ENCODE measurements around the gene MFGE8.
"Not testable (repeated sequence)": the region's sequence is repeated elsewhere in the genome, so short reads cannot be mapped to it uniquely, and the experiment has no call there.

Gene MFGE8

GRCh38 chr15:88932271-88932874 is 19.2 kb upstream of the MFGE8 start:
- ATAC-seq: no peak
- TF ChIP-seq CSRNP3 (CRISPR knock-in tag; IDR thresholded peaks at IDR 0.05) (no peak), ZNF8 (CRISPR knock-in tag; IDR thresholded peaks at IDR 0.05) (no peak), TCF4 (CRISPR knock-in tag; IDR thresholded peaks at IDR 0.05; ENCODE audit: borderline replicate concordance) (no peak), ARNTL (CRISPR knock-in tag; IDR thresholded peaks at IDR 0.05; ENCODE audit: borderline replicate concordance, low read depth) (no peak), OSR1 (CRISPR knock-in tag; IDR thresholded peaks at IDR 0.05) (no peak), ZFP30 (CRISPR knock-in tag; IDR thresholded peaks at IDR 0.05) (no peak)

GRCh38 chr15:88930579-88930978 is 17.4 kb upstream of the MFGE8 start:
- ATAC-seq: no peak

GRCh38 chr15:88929358-88930098 is 16.3 kb upstream of the MFGE8 start:
- not testable (repeated sequence) for ATAC-seq

More at GRCh38 chr15:88930579-88930978, 17.4 kb upstream of the MFGE8 start:
- TF ChIP-seq ARNTL (CRISPR knock-in tag; IDR thresholded peaks at IDR 0.05; ENCODE audit: borderline replicate concordance, low read depth): no peak
- TF ChIP-seq TCF4 (CRISPR knock-in tag; IDR thresholded peaks at IDR 0.05; ENCODE audit: borderline replicate concordance): no peak
- no peak for TF ChIP-seq ZNF70 (CRISPR knock-in tag; IDR thresholded peaks at IDR 0.05)
- TF ChIP-seq TSHZ2 (CRISPR knock-in tag; IDR thresholded peaks at IDR 0.05): no peak
- no peak for TF ChIP-seq TOX (CRISPR knock-in tag; IDR thresholded peaks at IDR 0.05; ENCODE audit: borderline replicate concordance)
- TF ChIP-seq SNAI2 (CRISPR knock-in tag; IDR thresholded peaks at IDR 0.05): no peak
- no peak for TF ChIP-seq PPARA (CRISPR knock-in tag; IDR thresholded peaks at IDR 0.05; ENCODE audit: borderline replicate concordance)
- TF ChIP-seq ZNF565 (CRISPR knock-in tag; conservative IDR thresholded peaks at IDR 0.05; ENCODE audit: low read depth): no peak
- TF ChIP-seq BACH2 (CRISPR knock-in tag; IDR thresholded peaks at IDR 0.05; ENCODE audit: borderline replicate concordance): no peak

- not testable (repeated sequence) for ATAC-seq
Measured at GRCh38 chr15:88928192-88928591, 15.0 kb upstream of the MFGE8 start.

- not testable (repeated sequence) for ATAC-seq
Measured at GRCh38 chr15:88925648-88926047, 12.5 kb upstream of the MFGE8 start.

GRCh38 chr15:88920892-88921435 is 7.8 kb upstream of the MFGE8 start:
- ATAC-seq: peak; percentile 63

- no peak for ATAC-seq
- TF ChIP-seq ZNF8 (CRISPR knock-in tag; IDR thresholded peaks at IDR 0.05) (no peak), BACH2 (CRISPR knock-in tag; IDR thresholded peaks at IDR 0.05; ENCODE audit: borderline replicate concordance) (no peak), PPARA (CRISPR knock-in tag; IDR thresholded peaks at IDR 0.05; ENCODE audit: borderline replicate concordance) (no peak), PATZ1 (CRISPR knock-in tag; IDR thresholded peaks at IDR 0.05; ENCODE audit: borderline replicate concordance) (no peak), ZFP3 (CRISPR knock-in tag; IDR thresholded peaks at IDR 0.05) (no peak), ESRRG (CRISPR knock-in tag; IDR thresholded peaks at IDR 0.05) (no peak), ISL1 (CRISPR knock-in tag; IDR thresholded peaks at IDR 0.05) (no peak), TSHZ2 (CRISPR knock-in tag; IDR thresholded peaks at IDR 0.05) (no peak), CREB5 (CRISPR knock-in tag; IDR thresholded peaks at IDR 0.05; ENCODE audit: low read depth) (no peak)
Measured at GRCh38 chr15:88920186-88920891, 7.2 kb upstream of the MFGE8 start.

All from SK-N-SH treated with all-trans-retinoic acid at 6 μM for 48 hours (cell line).